HEK293 (cell line): ENCODE data around the gene NCOA6.

Experiments used
- CTCF ChIA-PET: fragments of 350-600 bp; formaldehyde crosslinking; extraction: SDS; loops from one replicate; lab custom pipeline; 2021; ENCODE audit warnings: antibody characterized with exemption; lab: Yijun Ruan, JAX
- POLR2A ChIA-PET: fragments of 300-600 bp; formaldehyde crosslinking; extraction: SDS; loops from one replicate; lab custom pipeline; 2020; ENCODE audit warnings: antibody characterized with exemption, inconsistent platforms; lab: Yijun Ruan, JAX
- H3K27ac ChIP-seq: fragments of 200-500 bp; sonication (Bioruptor generic); 2 replicates; pipeline ENCODE4 v1.5.1; 2014; ENCODE audit warnings: low read depth, low read length, control low read depth, inconsistent platforms; ENCODE audit errors: extremely low read depth
- H3K36me3 ChIP-seq, 2 experiments: fragments of 200-500 bp in 1 of 2; sonication (Bioruptor generic) in 1 of 2; 1 replicate in 1 of 2; 2 replicates in 1 of 2; pipeline ENCODE4 v1.5.1; 2014 to 2017; ENCODE audit warnings: inconsistent platforms in 2 of 2, low read length in 2 of 2; ENCODE audit not compliant: control insufficient read depth in 2 of 2, insufficient read depth in 1 of 2
- H3K4me1 ChIP-seq: fragments of 200-500 bp; sonication (Bioruptor generic); 2 replicates; pipeline ENCODE4 v1.5.1; 2014; ENCODE audit warnings: mild to moderate bottlenecking, low read length, inconsistent platforms; ENCODE audit not compliant: control insufficient read depth, insufficient read depth
- H3K4me3 ChIP-seq: 2 replicates; pipeline ENCODE4 v1.5.1; 2011; ENCODE audit warnings: low read depth, mild to moderate bottlenecking, control low read depth, low read length, moderate library complexity
- H3K9me3 ChIP-seq: fragments of 200-500 bp; sonication (Bioruptor generic); 2 replicates; pipeline ENCODE4 v1.5.1; 2014; ENCODE audit warnings: low read depth, low read length, inconsistent platforms; ENCODE audit not compliant: control insufficient read depth, insufficient read depth
- BCL11A ChIP-seq: fragments of 450-650 bp; formaldehyde crosslinking; IDR thresholded peaks from 2 replicates; pipeline ENCODE4 v1.5.1; 2016; ENCODE audit warnings: low read depth, missing biosample characterization, missing genetic modification characterization
- HIC1 ChIP-seq: fragments of 450-650 bp; formaldehyde crosslinking; IDR thresholded peaks from 2 replicates; pipeline ENCODE4 v1.5.1; 2016; ENCODE audit warnings: missing biosample characterization, missing genetic modification characterization
- HOXC10 ChIP-seq: sonication (generic); formaldehyde crosslinking; IDR thresholded peaks from 2 replicates; pipeline ENCODE4 v1.8.1; 2023; ENCODE audit warnings: mild to moderate bottlenecking, missing genetic modification reagents
- KLF1 ChIP-seq: fragments of 450-650 bp; formaldehyde crosslinking; IDR thresholded peaks from 2 replicates; pipeline ENCODE4 v1.5.1; 2016; ENCODE audit warnings: missing biosample characterization, missing genetic modification characterization
- KLF16 ChIP-seq: fragments of 450-650 bp; formaldehyde crosslinking; IDR thresholded peaks from 2 replicates; pipeline ENCODE4 v1.5.1; 2017; ENCODE audit warnings: missing biosample characterization, missing genetic modification characterization
- KLF8 ChIP-seq: fragments of 450-650 bp; formaldehyde crosslinking; IDR thresholded peaks from 2 replicates; pipeline ENCODE4 v1.5.1; 2016; ENCODE audit warnings: missing biosample characterization, missing genetic modification characterization
- KLF9 ChIP-seq: fragments of 450-650 bp; formaldehyde crosslinking; IDR thresholded peaks from 2 replicates; pipeline ENCODE4 v1.5.1; 2016; ENCODE audit warnings: missing biosample characterization, missing genetic modification characterization, low read depth
- SCRT1 ChIP-seq: fragments of 450-650 bp; formaldehyde crosslinking; IDR thresholded peaks from 2 replicates; pipeline ENCODE4 v1.5.1; 2016; ENCODE audit warnings: missing biosample characterization, missing genetic modification characterization, borderline replicate concordance
- SP2 ChIP-seq: fragments of 450-650 bp; formaldehyde crosslinking; IDR thresholded peaks from 2 replicates; pipeline ENCODE4 v1.5.1; 2016; ENCODE audit warnings: missing biosample characterization, missing genetic modification characterization
- ZBTB10 ChIP-seq: fragments of 450-650 bp; formaldehyde crosslinking; IDR thresholded peaks from 2 replicates; pipeline ENCODE4 v1.5.1; 2016; ENCODE audit warnings: missing biosample characterization, missing genetic modification characterization
- ZBTB11 ChIP-seq: fragments of 450-650 bp; formaldehyde crosslinking; conservative IDR thresholded peaks from 2 replicates; pipeline ENCODE4 v1.5.1; 2016; ENCODE audit warnings: low read depth, missing biosample characterization, missing genetic modification characterization
- ZBTB26 ChIP-seq: fragments of 450-650 bp; formaldehyde crosslinking; optimal IDR thresholded peaks from 2 replicates; pipeline ENCODE3; 2016; ENCODE audit warnings: missing biosample characterization, mild to moderate bottlenecking, missing genetic modification characterization
- ZBTB7A ChIP-seq: fragments of 450-650 bp; formaldehyde crosslinking; IDR thresholded peaks from 2 replicates; pipeline ENCODE4 v1.5.1; 2016; ENCODE audit warnings: low read depth, missing biosample characterization, missing genetic modification characterization
- ZEB2 ChIP-seq: fragments of 450-650 bp; formaldehyde crosslinking; IDR thresholded peaks from 2 replicates; pipeline ENCODE4 v1.5.1; 2016; ENCODE audit warnings: missing biosample characterization, missing genetic modification characterization
- ZIC2 ChIP-seq: fragments of 450-650 bp; formaldehyde crosslinking; IDR thresholded peaks from 2 replicates; pipeline ENCODE4 v1.5.1; 2016; ENCODE audit warnings: missing biosample characterization, missing genetic modification characterization
- ZNF114 ChIP-seq: fragments of 450-650 bp; formaldehyde crosslinking; IDR thresholded peaks from 2 replicates; pipeline ENCODE4 v1.5.0; 2017; ENCODE audit warnings: missing biosample characterization, missing genetic modification characterization
- ZNF335 ChIP-seq: fragments of 450-650 bp; formaldehyde crosslinking; conservative IDR thresholded peaks from 2 replicates; pipeline ENCODE4 v1.5.1; 2016; ENCODE audit warnings: missing biosample characterization, missing genetic modification characterization
- ZNF398 ChIP-seq: fragments of 450-650 bp; formaldehyde crosslinking; IDR thresholded peaks from 2 replicates; pipeline ENCODE4 v1.5.1; 2017; ENCODE audit warnings: missing biosample characterization, missing genetic modification characterization
- ZNF449 ChIP-seq: fragments of 450-650 bp; formaldehyde crosslinking; IDR thresholded peaks from 2 replicates; pipeline ENCODE4 v1.5.1; 2017; ENCODE audit warnings: missing biosample characterization, mild to moderate bottlenecking, missing genetic modification characterization, moderate library complexity
- ZNF501 ChIP-seq: fragments of 450-650 bp; formaldehyde crosslinking; IDR thresholded peaks from 2 replicates; pipeline ENCODE4 v1.5.1; 2016; ENCODE audit warnings: missing biosample characterization, missing genetic modification characterization
- ZNF514 ChIP-seq: fragments of 450-650 bp; formaldehyde crosslinking; IDR thresholded peaks from 2 replicates; pipeline ENCODE4 v1.5.1; 2016; ENCODE audit warnings: missing biosample characterization, missing genetic modification characterization
- ZNF549 ChIP-seq: fragments of 450-650 bp; IDR thresholded peaks from 2 replicates; pipeline ENCODE4 v1.5.1; 2018; ENCODE audit warnings: missing biosample characterization, missing genetic modification characterization, mild to moderate bottlenecking, inconsistent platforms, moderate library complexity
- ZNF626 ChIP-seq: fragments of 450-650 bp; sonication (Bioruptor Pico); formaldehyde crosslinking; IDR thresholded peaks from 2 replicates; pipeline ENCODE4 v1.5.1; 2018; ENCODE audit warnings: missing biosample characterization, missing genetic modification characterization, inconsistent platforms
- ZXDB ChIP-seq: fragments of 450-650 bp; formaldehyde crosslinking; IDR thresholded peaks from 2 replicates; pipeline ENCODE4 v1.5.1; 2016; ENCODE audit warnings: missing biosample characterization, missing genetic modification characterization

Gene NCOA6

GRCh38 chr20:34709044-34709830, 116.2 kb downstream of the NCOA6 start:
- ChIA-PET CTCF (interaction anchor here (0.5 to 2.4 kb wide), 6 partner anchors 11 to 693 kb away, joined by 3 to 6 read pairs (median 4); no protein-coding TSS in a partner anchor), POLR2A (interaction anchor here (0.5 to 0.7 kb wide), 3 partner anchors 44 to 277 kb away, joined by 3 to 4 read pairs (median 3); partner anchors contain the start of gene DYNLRB1)
- Histone ChIP-seq H3K9me3 (no peaks in the 10 kb centered on the region), H3K27ac (peak overlapping the region; percentile 86), H3K36me3 (peaks cover 0 to 30% of the 10 kb centered on the region in 2 experiments; a peak in 1 of 3 replicates), H3K4me1 (peaks cover 15% of the 10 kb centered on the region), H3K4me3 (peak overlapping the region; percentile 59)
- TF ChIP-seq ZEB2, result peak; percentile 73
- TF ChIP-seq KLF9 (tag by site-specific recombination), result peak; percentile 76
- TF ChIP-seq ZNF501 (tag by site-specific recombination), result 0 out of 2 replicates have a peak, but pooled peaks have one; percentile 48
- peak; percentile 93 for TF ChIP-seq ZBTB26 (tag by site-specific recombination)
- no peak for TF ChIP-seq ZNF549 (tag by site-specific recombination)
- peak; percentile 72 for TF ChIP-seq ZIC2 (tag by site-specific recombination)
- peak; percentile 95 for TF ChIP-seq KLF8 (tag by site-specific recombination)
- TF ChIP-seq ZNF398 (tag by site-specific recombination), result peak; percentile 94
- TF ChIP-seq ZNF114 (tag by site-specific recombination), result no peak
- TF ChIP-seq KLF1 (tag by site-specific recombination), result peak; percentile 98
- TF ChIP-seq ZNF514 (tag by site-specific recombination), result no peak
- TF ChIP-seq SCRT1 (tag by site-specific recombination), result no peak
- peak; percentile 91 for TF ChIP-seq HIC1 (tag by site-specific recombination)
- TF ChIP-seq BCL11A (tag by site-specific recombination), result peak; percentile 25; the same call in 1 of the 2 replicates
- TF ChIP-seq ZNF335 (tag by site-specific recombination), result peak; percentile 98
- TF ChIP-seq HOXC10 (CRISPR knock-in tag), result no peak
- no peak for TF ChIP-seq ZNF449 (tag by site-specific recombination)
- peak; percentile 69; the same call in 1 of the 2 replicates for TF ChIP-seq ZBTB11 (tag by site-specific recombination)
- TF ChIP-seq KLF16 (tag by site-specific recombination), result peak; percentile 77
- TF ChIP-seq ZXDB, result peak; percentile 97
- no peak for TF ChIP-seq ZNF626 (tag by site-specific recombination)
- TF ChIP-seq ZBTB10 (tag by site-specific recombination), result peak; percentile 29
- TF ChIP-seq SP2 (tag by site-specific recombination), result peak; percentile 89
- peak; percentile 47; the same call in 1 of the 2 replicates for TF ChIP-seq ZBTB7A (tag by site-specific recombination)
